Activated CD4-positive, alpha-beta T cell treated with anti-CD3 and anti-CD28 coated beads for 48 hours (primary cell): Measurements from ENCODE around the gene BCL2A1.
"Not testable (repeated sequence)": the region's sequence is repeated elsewhere in the genome, so short reads cannot be mapped to it uniquely, and the experiment has no call there.

Experiments used
- DNase-seq: peaks from one replicate; pipeline ENCODE4 v3.0.0-alpha.2; 2020

BCL2A1 gene

GRCh38 chr15:79988448-79989117 lies 17.6 kb upstream of the BCL2A1 start:
- no peak for DNase-seq

DNA sequence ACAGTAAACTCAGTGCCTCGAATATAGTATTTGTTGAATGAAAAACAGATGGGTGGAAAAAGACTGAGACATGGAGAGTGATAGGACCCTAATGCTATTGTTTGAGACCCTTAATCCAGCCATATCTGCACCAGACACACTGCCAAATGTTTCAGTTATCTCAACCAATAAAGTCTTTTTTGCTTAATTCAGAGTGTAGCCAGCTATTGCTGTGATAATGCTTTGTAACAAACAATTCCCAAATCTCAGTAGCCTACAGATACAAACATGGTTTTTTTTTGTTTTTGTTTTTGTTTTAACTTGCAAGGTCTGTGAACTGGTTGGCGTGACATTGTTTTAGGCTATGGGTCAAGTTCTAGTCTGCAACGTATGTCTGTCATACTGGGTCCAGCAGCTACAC lies 17.0 kb upstream of the BCL2A1 start:
- no peak for DNase-seq

DNA sequence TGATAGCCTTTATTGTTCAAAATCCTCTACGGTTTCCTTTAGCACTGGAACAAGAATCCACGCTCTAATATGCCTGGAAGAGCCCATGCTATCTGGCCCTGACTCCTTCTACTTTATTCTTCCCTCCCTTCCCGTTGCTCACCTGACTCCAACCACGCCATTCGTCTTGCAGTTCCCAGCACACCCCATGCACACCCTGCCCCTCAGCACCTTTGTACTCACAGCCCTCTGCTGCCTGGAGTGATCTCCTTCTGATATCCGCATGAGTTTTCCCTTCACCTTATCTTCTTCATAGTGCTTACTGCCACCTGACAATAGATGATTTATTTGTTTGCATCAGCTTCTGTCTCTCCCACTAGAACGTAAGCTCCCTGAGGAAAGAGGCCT lies 16.6 kb upstream of the BCL2A1 start:
- no peak for DNase-seq

- DNase-seq = no peak
These were observed 10.9 kb upstream of the BCL2A1 start for GRCh38 chr15:79981831-79982455.

DNA sequence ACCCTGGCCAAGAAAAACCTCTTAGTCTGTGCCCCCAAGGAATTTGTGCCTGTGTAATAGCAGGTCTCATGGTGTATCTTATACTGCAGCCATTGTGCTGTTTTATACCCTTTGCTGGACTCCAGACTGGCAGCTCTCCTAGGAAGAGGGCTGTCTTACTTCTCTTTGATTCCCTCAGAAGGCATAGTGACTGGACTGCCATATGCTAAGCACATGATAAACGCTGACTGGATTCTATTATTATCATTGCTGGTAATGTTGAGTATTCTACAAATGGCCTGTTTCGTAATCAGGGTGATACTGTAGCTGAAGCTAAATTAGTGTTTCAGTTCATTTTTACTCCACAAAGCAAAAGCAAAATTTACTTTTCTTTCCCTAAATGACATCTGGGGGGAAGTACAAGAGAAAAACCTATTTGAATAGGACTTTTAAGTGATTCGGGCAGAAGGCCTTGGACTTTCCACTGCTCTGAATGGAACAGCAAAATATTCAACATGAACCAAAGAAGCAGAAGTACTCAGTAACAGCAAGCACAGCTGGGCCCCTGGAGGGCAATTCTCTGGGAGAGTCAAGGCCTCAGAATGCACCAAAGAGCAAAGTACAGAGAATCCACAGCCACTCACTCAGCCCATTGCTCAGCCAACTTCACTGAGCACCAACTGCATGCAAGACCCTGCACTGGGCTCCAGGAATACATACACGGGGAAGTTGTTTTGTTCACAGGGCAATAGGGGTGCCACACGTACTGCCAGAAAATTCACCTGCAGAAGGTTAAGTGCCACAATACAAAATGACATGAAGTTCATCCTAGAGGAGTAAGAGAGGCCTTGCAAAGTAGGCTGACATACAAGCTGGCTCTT lies 7.9 kb upstream of the BCL2A1 start:
- no peak for DNase-seq

- no peak for DNase-seq
These were observed 7.3 kb upstream of the BCL2A1 start for GRCh38 chr15:79978260-79978654.

DNA sequence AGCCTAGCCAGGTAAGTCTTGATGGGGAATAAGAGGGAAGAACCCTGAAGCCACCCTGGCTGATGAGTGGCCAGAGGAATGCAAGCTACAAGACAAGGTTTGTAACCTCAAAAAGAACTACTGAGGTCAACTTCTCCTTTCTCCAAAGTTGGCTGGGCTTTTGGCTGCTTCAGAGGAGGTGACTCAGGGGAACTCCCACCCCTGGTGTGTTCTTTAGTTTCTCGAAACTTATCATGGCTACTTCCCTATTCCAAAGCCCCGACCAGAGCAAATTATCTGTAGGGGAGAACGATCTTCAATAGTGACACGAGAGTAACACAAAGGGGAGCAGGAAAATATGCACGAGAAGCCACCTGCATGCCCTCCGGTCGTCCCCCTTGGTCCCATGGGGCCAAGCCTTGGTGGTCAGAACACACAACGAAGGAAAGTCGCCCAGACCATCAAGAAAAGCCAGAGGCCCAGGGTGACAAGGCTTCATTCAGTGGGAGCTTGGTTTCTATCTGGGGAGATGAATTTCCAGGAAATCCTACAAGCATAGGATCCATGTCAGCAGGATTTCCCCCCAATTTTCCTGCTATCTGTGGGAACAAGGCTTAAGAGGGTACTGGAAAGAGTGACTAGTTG lies 6.5 kb upstream of the BCL2A1 start:
- DNase-seq = no peak

DNA sequence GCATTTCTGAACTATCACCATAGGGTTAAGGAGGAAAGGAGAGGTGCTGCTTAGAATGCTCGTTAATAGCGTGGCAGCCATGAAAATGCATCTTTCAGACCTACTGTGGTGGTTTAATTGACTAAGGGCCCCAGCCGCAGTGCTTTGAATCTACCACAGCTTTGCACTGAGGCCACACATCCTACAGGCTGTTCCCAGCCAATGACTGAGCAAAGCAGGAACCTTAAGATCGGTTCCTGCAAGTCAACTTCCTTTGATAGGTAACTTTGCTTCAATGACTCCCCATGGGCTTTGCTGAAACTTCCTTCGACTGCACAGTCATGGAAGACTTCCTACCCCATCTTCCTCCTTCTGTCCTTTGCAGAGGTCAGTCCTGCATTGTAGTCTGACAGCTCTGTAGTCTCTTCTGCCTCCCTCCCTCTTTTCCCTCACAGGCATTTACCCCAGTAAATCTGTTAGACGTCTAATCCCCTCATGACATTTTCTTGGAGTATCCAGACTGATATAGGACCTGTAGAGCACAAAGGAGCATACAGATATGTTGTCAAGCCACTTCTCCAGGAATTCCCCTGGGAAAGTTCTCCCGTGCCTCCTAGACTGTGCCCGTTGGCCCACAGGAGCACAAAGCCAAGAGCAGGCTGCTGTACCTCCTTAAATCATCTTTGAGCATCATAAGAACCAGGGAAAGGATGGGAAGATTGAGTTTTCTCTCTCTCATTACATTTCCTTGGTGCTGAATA lies 2.6 kb upstream of the BCL2A1 start:
- peak; percentile 71 for DNase-seq

DNA sequence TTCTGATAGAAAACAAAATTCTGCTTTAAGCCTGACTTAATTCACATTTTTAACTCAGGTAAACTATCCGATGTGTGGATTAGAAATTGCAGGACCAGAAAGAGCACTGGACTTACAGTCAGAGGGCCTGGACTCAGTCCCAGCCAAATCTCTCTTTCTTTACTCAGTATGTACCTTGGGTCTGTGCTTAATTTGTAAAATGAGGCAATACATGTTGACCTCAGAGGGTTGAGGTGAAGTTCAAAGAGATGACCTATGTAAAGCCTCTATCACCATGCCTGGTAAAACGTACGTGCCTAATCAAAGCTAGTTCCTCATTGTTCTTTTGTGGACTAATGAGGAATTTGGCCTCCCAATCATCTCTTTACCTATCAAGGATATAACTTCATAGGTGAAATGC lies 1.9 kb upstream of the BCL2A1 start:
- DNase-seq = no peak

DNA sequence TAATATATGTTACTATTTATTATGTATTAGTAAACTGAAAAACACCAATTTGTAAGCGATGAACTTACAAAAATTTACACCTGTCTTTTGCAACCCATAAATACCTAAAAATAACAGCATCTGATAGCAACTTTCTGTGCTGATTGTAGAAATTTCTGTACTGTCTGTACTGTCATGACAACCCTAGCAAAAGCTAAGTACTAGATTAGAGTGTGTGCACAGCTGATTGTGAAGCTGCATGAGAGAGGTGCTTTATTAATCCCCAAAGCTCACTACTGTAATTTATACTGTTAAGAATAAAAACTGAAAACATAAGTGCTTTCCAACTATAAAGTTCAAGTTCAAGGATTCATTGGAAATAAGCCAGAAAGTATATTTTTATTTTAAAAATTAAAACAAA lies 815 bp downstream of the BCL2A1 start:
- DNase-seq = no peak

- DNase-seq = no peak
These were observed 1.9 kb downstream of the BCL2A1 start for GRCh38 chr15:79969146-79969545.

DNA sequence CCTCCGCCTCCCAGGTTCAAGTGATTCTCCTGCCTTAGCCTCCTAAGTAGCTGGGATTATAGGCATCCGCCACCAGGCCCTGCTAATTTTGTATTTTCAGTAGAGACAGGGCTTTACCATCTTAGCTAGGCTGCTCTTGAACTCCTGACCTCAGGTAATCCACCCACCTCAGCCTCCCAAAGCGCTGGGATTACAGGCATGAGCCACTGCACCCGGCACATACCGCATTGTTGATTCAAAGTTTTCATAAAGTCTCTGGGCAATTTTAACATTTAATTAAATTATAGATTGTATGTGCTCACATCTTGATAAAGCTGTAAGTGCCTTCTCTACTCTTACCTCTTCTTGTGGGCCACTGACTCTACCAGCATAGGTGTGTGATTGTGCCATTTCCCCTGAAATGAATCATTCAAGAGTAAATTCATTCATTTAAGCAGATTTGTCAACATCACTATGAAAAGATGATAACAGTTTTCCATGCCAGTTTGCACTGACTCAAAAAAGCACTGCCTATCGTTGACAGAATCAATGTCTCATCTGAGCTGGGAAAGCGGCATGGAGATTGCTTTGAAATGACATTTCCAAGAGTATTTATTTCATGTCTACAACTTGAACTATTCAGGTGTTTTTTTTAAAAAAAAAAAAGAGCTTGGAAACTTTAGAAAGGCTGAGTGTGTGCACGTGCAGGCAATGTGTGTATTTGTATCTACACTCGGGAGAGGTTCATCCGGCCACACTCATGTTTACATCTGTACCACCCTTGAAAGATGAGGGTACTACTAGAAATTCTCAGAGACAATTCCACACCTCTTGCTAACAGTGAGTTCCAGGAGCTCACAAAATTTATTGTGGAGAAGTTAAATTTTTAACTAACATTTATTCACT lies 3.5 kb downstream of the BCL2A1 start:
- DNase-seq = peak; percentile 56

GRCh38 chr15:79966634-79967297 lies 4.2 kb downstream of the BCL2A1 start:
- no peak for DNase-seq

DNA sequence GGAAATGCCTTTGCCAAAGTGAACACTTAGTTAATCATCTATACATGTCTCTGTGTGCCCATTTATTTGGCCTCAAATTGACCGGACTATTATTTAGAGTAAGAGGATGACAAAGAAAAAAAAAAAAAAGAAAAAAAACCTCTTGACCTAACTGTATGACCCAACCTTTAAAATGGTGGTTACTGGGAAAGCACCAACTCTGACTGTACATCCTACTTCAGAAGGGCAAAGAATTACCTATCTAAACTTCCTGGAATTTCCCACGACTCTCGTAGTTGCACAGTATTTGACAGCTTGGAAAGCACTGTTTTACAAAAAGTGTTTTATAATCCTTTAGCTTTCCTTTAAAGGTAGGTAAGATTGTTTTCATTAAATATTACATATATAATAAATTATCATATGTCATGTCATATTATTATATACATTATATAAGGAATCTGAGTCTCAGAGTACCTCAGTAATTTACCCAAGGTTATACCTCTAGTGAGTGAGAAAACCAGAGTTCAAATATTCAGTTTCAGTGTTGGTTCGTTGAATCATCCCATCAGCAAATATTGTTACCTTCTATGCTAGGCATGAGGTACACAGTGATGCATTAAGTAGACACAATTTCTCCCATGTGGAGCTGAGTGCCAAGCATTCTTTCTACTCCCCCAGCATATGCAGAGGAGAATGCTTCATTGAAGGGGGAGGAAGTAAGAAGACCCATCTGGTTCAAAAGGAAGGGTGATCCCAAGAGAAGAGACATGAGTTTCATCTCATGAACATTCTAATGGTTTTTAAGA lies 5.0 kb downstream of the BCL2A1 start:
- DNase-seq = no peak

GRCh38 chr15:79964232-79964805 lies 6.7 kb downstream of the BCL2A1 start:
- no peak for DNase-seq

DNA sequence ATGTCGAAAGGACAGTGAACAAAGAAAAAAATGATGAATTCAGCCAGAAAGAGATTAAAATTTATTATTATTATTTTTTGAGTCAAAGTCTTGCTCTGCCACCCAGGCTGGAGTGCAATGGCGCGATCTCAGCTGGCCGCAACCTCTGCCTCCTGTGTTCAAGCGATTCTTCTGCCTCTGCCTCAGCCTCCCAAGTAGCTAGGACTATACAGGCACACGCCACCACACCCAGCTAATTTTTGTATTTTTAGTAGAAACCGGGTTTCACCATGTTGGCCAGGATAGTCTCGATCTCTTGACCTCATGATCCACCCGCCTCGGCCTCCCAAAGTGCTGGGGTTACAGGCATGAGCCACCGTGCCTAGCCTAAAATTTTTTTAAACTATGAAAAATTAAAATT lies 8.1 kb downstream of the BCL2A1 start:
- DNase-seq = not testable (repeated sequence)

GRCh38 chr15:79962178-79962577 lies 8.8 kb downstream of the BCL2A1 start:
- DNase-seq = no peak

DNA sequence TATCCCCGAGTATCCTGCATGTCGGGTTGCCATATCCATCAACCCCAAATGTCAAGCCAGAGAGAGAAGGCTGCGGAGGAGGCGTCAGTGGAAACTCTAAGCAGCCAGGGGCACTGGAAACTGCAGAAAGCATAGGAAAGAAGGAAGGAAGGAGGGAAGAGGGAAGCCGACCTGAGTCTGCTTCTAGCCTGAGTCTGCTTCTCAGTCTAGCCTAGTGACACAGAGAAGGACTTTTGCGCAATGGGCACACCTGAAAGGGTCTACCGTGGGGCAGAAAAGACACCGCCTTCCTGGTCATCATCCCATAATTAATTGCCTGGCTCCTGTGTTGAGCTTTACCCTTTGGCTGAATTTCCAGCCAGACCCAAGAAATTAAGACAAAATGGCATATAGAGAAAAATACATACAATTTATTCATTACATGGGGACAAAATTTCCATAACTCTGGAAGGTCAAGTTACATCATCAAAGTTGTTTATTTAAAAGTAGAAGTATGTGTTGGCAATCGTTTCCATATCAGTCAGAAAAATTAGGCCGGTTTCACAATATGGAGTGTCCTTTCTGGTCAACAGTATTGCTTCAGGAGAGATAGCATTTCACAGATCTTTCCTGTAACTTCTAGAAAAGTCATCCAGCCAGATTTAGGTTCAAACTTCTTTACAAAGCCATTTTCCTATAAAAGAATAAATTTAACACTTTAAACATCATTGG lies 10.3 kb downstream of the BCL2A1 start:
- DNase-seq = no peak

DNA sequence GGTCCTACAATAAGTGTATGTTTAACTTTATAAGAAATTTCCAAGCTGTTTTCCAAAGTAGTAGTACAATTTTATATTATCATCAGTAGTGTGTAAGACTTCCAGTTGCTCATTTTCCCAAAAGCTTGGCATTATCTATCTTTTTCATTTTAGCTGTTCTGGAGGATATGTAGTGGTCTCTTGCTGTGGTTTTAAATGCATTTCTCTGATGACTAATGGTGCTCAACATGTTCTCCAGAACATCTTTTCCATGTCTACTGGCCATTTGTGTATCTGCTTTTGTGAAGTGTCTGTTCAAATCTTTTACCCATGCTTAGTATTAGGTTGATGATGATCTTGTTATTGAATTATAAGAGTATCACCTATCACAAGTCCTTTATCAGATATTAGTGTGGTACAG lies 13.3 kb downstream of the BCL2A1 start:
- DNase-seq = no peak
